ENCODE data around the gene MRPS11. TPM values are rescaled to one million over a fixed set of nuclear protein-coding genes. Genes with fewer than 3 reads are reported as not detected.

Gene MRPS11
- total RNA-seq, 2 donors from 2014 or later = 44.4 to 75.0 TPM

DNA sequence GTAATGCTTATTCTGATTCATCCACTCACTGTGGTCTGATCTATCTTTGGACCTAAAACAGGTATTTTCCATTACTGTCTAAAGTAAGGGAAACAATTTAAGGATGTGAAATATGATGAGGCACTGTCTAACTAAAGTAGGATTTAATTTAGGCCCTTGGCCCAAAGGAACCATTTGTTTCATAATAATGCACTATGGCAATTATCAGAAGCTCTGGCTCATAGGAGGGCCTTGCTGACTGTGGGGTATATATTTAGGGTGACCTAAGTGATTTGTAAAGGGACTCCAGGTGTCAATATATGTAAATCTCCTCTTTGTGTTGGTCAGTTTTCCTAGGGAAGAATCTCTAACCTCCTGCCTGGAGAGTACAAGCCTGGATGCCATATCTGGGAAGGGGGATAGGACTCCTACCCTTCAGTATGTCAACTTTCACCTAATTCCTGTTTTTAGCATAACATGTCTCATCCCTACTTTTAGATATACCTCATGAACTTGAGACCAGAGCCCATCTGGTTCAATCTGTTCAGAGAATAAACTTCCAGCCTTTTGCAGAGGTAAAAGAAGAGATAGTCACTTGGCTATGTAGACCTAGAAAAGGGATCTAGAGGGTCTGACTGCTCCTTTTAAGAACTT is 58.9 kb downstream of the MRPS11 start:
- H3K36me3 Mint-ChIP-seq (ENCODE audit: low read depth) = peaks cover 76% of the 10 kb centered on the region
- H3K4me1 Mint-ChIP-seq = no peaks in the 10 kb centered on the region
- no peaks in the 10 kb centered on the region for H3K27me3 Mint-ChIP-seq

DNA sequence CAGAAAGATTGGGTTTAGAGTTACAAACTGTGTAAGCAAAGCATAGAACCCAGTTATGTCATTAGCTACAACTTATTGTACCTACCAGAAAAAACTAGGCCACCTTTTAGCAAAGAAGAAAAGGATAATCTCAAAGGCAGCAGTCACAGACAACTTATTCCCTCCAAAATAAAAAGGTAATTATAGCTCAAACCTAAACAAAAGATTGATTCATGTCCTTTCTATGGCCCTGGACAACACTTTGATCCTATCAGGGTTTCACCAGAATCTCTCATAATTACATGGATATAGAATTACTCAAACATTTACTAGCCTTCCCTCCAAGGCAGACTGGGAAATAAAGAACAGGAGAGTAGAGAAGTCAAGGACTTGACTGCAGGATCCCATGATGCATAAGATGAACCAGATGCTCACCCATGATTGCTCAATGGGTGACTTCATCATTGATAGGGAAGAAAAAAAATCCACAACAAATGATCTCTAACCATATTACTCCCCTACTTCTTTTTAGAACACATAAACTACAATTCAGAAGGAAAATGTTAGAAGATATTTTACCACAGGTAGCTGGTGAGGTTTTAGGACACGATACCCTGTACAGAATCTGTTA is 61.6 kb downstream of the MRPS11 start:
- Mint-ChIP-seq H3K9me3 (no peaks in the 10 kb centered on the region), H3K27me3 (no peaks in the 10 kb centered on the region), H3K27ac (no peak overlapping the region), H3K4me3 (no peak overlapping the region), H3K36me3 (ENCODE audit: low read depth) (peaks cover 70% of the 10 kb centered on the region), H3K4me1 (no peaks in the 10 kb centered on the region)
- no peak for ATAC-seq (replicated peaks)

More for the DNA sequence above, 58.9 kb downstream of the MRPS11 start:
- no peak for ATAC-seq (replicated peaks)
- H3K9me3 Mint-ChIP-seq = no peaks in the 10 kb centered on the region
- H3K27ac Mint-ChIP-seq = no peak overlapping the region
- H3K4me3 Mint-ChIP-seq = no peak overlapping the region

Other genes with a start within 250 kb of the MRPS11 start
- under 1 TPM in 1 of 2 donors, not detected in 1; 0.53 TPM for gene NTRK3, start 211.0 kb upstream of the MRPS11 start, total RNA-seq
- 10 to 100 TPM; 26.4 to 34.3 TPM for gene MRPL46, start 320 bp upstream of the MRPS11 start, total RNA-seq
- 1 to 10 TPM; 2.3 to 4.2 TPM for gene DET1, start 79.0 kb downstream of the MRPS11 start, total RNA-seq
- 10 to 100 TPM; 43.6 to 53.8 TPM for gene AEN, start 153.6 kb downstream of the MRPS11 start, total RNA-seq
- 10 to 100 TPM; 34.9 to 89.7 TPM for gene ISG20, start 171.3 kb downstream of the MRPS11 start, total RNA-seq